Activated T-cell treated with anti-CD3 and anti-CD28 coated beads, Interleukin-2, amount 50 U/mL, for 24 hours (primary cell): ENCODE measurements around the gene SMIM38.
"Not testable (repeated sequence)": the region's sequence is repeated elsewhere in the genome, so short reads cannot be mapped to it uniquely, and the experiment has no call there.

Experiments used
- DNase-seq: peaks from one replicate; pipeline ENCODE4 v3.0.0-alpha.2; 2020
- H3K27ac Mint-ChIP-seq: 2 replicates; pipeline ENCODE4 v1.8.0; 2020; ENCODE audit warnings: mild to moderate bottlenecking, mixed read lengths
- H3K27me3 Mint-ChIP-seq: 2 replicates; pipeline ENCODE4 v1.8.0; 2020; ENCODE audit warnings: mixed read lengths
- H3K36me3 Mint-ChIP-seq: 2 replicates; pipeline ENCODE4 v1.8.0; 2020; ENCODE audit warnings: low read depth, mixed read lengths
- H3K4me1 Mint-ChIP-seq: 2 replicates; pipeline ENCODE4 v1.8.0; 2020; ENCODE audit warnings: low read depth, mixed read lengths
- H3K4me3 Mint-ChIP-seq: 2 replicates; pipeline ENCODE4 v1.8.0; 2020; ENCODE audit warnings: mild to moderate bottlenecking, moderate library complexity, mixed read lengths
- H3K9me3 Mint-ChIP-seq: 2 replicates; pipeline ENCODE4 v1.8.0; 2020; ENCODE audit warnings: mixed read lengths

Gene SMIM38

GRCh38 chr11:69127884-69128283, 27.9 kb upstream of the SMIM38 start:
- no peak overlapping the region for H3K27ac Mint-ChIP-seq
- no peaks in the 10 kb centered on the region for H3K36me3 Mint-ChIP-seq
- DNase-seq, result no peak
- H3K4me1 Mint-ChIP-seq, result peaks cover 26% of the 10 kb centered on the region
- H3K27me3 Mint-ChIP-seq, result no peaks in the 10 kb centered on the region
- no peak overlapping the region for H3K4me3 Mint-ChIP-seq
- H3K9me3 Mint-ChIP-seq, result peaks cover 13% of the 10 kb centered on the region

GRCh38 chr11:69129053-69129452, 26.7 kb upstream of the SMIM38 start:
- Mint-ChIP-seq H3K9me3 (peaks cover 21% of the 10 kb centered on the region), H3K27ac (no peak overlapping the region), H3K36me3 (no peaks in the 10 kb centered on the region), H3K27me3 (no peaks in the 10 kb centered on the region), H3K4me3 (no peak overlapping the region), H3K4me1 (peaks cover 16% of the 10 kb centered on the region)
- no peak for DNase-seq

GRCh38 chr11:69129647-69130046, 26.1 kb upstream of the SMIM38 start:
- Mint-ChIP-seq H3K9me3 (peaks cover 22% of the 10 kb centered on the region), H3K36me3 (no peaks in the 10 kb centered on the region), H3K27me3 (no peaks in the 10 kb centered on the region), H3K4me1 (peaks cover 15% of the 10 kb centered on the region), H3K27ac (no peak overlapping the region), H3K4me3 (no peak overlapping the region)
- no peak for DNase-seq

DNA sequence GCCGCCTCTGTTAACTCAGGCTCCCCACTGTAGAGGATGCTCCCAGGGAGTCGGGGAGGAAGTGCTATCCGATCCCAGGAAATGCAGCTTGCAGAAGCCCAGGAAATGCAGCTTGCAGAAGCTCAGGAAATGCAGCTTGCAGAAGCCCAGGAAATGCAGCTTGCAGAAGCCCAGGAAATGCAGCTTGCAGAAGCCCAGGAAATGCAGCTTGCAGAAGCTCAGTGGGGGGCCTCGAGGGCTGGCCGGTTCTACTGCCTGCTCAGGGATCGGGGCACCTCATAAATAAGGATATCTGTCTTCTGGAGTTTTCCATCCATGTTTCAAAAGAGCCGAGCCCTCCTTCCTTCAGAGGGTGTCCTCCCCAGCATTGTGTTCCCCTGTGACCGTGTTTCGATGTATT, 25.1 kb upstream of the SMIM38 start:
- Mint-ChIP-seq H3K36me3 (no peaks in the 10 kb centered on the region), H3K27me3 (no peaks in the 10 kb centered on the region), H3K9me3 (peaks cover 22% of the 10 kb centered on the region), H3K4me3 (no peak overlapping the region), H3K4me1 (peaks cover 20% of the 10 kb centered on the region), H3K27ac (no peak overlapping the region)
- peak; percentile 24 for DNase-seq

GRCh38 chr11:69131121-69131566, 24.6 kb upstream of the SMIM38 start:
- H3K9me3 Mint-ChIP-seq, result peaks cover 22% of the 10 kb centered on the region
- no peak for DNase-seq
- peaks cover 24% of the 10 kb centered on the region for H3K4me1 Mint-ChIP-seq
- H3K27me3 Mint-ChIP-seq, result no peaks in the 10 kb centered on the region
- no peak overlapping the region for H3K4me3 Mint-ChIP-seq
- no peak overlapping the region for H3K27ac Mint-ChIP-seq
- peaks cover 1% of the 10 kb centered on the region for H3K36me3 Mint-ChIP-seq

DNA sequence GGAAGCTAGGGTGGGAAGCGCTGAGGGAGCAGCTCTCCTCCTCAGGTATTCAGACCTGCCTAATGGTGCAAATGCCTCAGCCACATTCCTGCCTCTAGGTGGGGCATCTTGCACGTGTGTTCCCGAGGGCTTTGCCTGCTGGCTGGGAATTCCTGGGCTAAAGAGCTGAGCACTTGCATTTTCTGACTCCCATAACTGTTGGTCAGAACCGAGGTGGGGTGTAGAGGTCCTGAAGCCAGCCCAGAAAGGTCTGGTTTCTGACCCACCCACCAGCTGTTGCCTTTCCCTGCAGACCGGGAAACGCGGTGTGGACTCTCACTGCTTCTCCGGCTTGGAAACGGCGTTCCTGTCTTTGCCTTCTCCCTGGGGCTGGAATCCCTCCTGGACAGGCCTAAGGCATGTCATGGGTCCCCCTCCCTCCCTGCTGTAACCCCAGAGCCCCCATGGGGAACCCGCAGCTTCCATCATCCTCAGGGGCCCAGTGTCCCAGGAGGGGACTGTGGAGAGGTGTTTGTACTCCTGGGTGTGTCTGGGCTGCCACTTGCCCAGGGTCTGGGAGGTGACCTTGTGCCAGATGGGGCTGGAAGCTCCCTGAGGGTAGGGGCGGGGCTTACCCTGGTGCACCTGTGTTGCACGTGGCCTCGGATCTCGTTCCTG, 24.0 kb upstream of the SMIM38 start:
- Mint-ChIP-seq H3K9me3 (peaks cover 22% of the 10 kb centered on the region), H3K27ac (no peak overlapping the region), H3K36me3 (peaks cover 4% of the 10 kb centered on the region), H3K4me3 (no peak overlapping the region), H3K27me3 (no peaks in the 10 kb centered on the region), H3K4me1 (peaks cover 28% of the 10 kb centered on the region)
- DNase-seq, result no peak

DNA sequence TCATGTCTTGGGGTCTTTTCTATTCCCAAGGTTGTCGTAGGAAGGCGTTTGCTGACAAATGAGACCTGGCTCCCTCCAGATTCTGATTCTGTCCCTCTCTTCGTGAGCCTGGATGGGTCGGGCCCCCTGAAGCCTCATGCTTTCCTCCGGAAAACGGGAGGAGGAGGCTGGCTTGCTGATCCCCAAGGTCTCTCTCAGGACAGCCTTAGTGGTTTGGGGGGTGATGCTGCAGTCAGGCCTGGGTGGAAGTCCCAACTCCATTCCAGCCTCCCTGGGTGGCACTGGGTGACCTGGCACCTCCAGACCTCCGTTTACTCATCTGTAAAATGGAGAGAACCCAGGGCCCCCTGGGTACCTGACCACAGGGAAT, 23.4 kb upstream of the SMIM38 start:
- Mint-ChIP-seq H3K27ac (no peak overlapping the region), H3K4me1 (peaks cover 29% of the 10 kb centered on the region)

DNA sequence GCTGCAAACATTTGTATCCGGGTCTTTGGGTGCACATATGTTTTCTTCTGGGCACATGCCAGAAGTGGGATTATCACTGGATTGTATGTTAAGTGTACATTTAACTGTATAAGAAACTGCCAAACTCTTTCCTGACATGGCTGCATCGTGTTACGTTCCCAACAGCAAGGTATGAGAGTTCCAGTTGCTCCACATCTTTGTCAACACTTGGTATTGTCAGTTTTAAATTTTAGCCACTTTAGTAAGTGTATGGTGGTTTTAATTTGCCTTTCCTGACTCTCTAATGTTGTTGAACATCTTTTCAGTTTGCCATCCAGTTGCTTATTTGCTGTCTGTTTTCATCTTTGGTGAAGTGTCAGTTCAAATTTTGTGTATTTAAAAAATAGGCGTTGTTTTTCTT, 22.5 kb upstream of the SMIM38 start:
- H3K36me3 Mint-ChIP-seq, result peaks cover 4% of the 10 kb centered on the region
- peaks cover 31% of the 10 kb centered on the region for H3K4me1 Mint-ChIP-seq
- DNase-seq, result no peak
- no peaks in the 10 kb centered on the region for H3K27me3 Mint-ChIP-seq
- H3K4me3 Mint-ChIP-seq, result no peak overlapping the region
- H3K9me3 Mint-ChIP-seq, result peaks cover 15% of the 10 kb centered on the region
- no peak overlapping the region for H3K27ac Mint-ChIP-seq

More for the DNA sequence above, 23.4 kb upstream of the SMIM38 start:
- Mint-ChIP-seq H3K27me3 (no peaks in the 10 kb centered on the region), H3K36me3 (peaks cover 4% of the 10 kb centered on the region), H3K4me3 (no peak overlapping the region), H3K9me3 (peaks cover 22% of the 10 kb centered on the region)
- no peak for DNase-seq

DNA sequence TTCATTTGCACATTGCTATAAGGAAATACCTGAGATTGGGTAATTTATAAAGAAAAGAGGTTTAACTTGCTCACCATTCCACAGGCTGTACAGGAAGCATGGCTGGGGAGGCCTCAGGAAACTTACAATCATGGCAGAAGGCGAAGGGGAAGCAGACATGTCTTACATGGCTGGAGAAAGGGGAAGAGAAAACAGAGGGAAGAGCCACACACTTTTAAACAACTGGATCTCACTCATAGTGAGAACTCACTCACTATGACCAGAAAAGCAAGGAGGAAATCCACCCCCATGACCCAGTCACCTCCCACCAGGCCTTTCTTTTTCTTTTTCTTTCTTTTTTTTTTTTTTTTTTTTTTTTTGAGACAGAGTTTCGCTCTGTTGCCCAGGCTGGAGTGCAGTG, 21.6 kb upstream of the SMIM38 start:
- DNase-seq, H3K27me3 Mint-ChIP-seq, H3K4me3 Mint-ChIP-seq, H3K36me3 Mint-ChIP-seq: not testable (repeated sequence)
- peaks cover 31% of the 10 kb centered on the region for H3K4me1 Mint-ChIP-seq
- H3K27ac Mint-ChIP-seq, result peak overlapping the region; percentile 31
- H3K9me3 Mint-ChIP-seq, result peaks cover 10% of the 10 kb centered on the region

GRCh38 chr11:69134957-69135356, 20.8 kb upstream of the SMIM38 start:
- H3K4me3 Mint-ChIP-seq, result no peak overlapping the region
- DNase-seq, result no peak
- H3K27me3 Mint-ChIP-seq, result no peaks in the 10 kb centered on the region
- H3K27ac Mint-ChIP-seq, result no peak overlapping the region
- H3K36me3 Mint-ChIP-seq, result peaks cover 4% of the 10 kb centered on the region
- H3K4me1 Mint-ChIP-seq, result peaks cover 31% of the 10 kb centered on the region
- peaks cover 10% of the 10 kb centered on the region for H3K9me3 Mint-ChIP-seq

DNA sequence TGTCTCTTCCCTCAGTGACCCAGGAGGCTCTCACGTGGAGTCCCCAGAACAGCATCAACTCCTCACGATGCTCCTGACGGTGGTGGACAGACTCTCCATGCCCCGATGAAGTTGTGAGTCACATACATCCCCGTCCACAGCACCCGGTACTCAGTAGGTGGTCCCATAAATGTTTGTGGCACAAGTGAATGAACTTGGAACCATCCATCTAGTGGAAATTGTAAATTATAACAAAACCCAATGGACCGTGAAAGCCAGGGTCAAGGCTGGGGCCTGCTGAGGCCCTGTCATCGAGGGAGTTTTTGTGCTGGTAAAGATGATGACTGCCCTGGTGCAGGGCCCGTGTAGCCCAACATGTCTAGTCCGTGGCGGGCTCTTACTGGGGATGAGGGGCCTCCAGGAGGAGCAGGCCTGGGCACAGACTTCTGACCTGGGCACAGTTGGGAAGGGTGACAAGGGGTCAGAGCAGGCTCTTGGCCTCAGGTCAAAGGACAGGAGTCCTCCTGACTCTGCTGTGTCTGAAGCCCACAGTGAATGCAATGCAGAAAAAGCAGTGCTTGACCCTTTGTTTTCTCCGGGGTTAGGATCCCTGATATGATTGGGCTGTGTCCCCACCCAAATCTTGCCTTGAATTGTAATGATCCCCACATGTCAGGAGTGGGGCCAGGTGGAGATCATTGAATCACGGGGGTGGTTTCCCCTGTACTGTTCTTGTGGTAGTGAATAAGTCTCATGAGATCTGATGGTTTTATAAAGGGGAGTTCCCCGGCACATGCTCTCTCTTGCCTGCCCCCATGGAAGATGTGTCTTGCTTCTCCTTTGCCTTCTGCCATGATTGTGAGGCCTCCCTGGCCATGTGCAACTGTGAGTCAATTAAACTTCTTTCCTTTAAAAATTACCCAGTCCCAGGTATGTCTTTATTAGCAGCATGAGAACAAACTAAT, 20.0 kb upstream of the SMIM38 start:
- Mint-ChIP-seq H3K27ac (no peak overlapping the region), H3K9me3 (peaks cover 10% of the 10 kb centered on the region), H3K4me3 (no peak overlapping the region), H3K27me3 (no peaks in the 10 kb centered on the region), H3K36me3 (peaks cover 4% of the 10 kb centered on the region), H3K4me1 (peaks cover 29% of the 10 kb centered on the region)
- peak; percentile 28 for DNase-seq

DNA sequence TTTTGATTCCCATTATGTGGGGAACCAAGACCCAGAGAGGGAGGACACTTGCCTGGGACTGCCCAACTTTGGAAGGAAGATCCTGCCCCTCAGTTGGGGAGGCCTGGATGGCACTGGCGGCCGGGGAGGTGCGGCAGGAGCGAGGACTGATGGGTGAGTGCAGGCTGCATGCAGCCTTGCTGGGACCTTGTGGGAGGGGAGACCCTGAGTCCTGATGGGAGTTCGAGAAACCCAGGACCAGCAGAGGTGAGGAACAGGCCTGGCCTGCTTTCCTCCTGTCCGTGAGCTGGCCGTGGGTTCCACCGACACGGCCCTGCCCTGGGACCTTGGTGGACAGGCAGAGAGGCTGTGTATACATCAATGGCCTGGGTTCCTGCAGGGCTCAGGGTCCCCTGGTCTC, 19.3 kb upstream of the SMIM38 start:
- H3K27me3 Mint-ChIP-seq, result no peaks in the 10 kb centered on the region
- H3K4me3 Mint-ChIP-seq, result no peak overlapping the region
- DNase-seq, result peak; percentile 17
- H3K9me3 Mint-ChIP-seq, result peaks cover 10% of the 10 kb centered on the region
- H3K4me1 Mint-ChIP-seq, result peaks cover 25% of the 10 kb centered on the region
- H3K27ac Mint-ChIP-seq, result no peak overlapping the region
- peaks cover 4% of the 10 kb centered on the region for H3K36me3 Mint-ChIP-seq

DNA sequence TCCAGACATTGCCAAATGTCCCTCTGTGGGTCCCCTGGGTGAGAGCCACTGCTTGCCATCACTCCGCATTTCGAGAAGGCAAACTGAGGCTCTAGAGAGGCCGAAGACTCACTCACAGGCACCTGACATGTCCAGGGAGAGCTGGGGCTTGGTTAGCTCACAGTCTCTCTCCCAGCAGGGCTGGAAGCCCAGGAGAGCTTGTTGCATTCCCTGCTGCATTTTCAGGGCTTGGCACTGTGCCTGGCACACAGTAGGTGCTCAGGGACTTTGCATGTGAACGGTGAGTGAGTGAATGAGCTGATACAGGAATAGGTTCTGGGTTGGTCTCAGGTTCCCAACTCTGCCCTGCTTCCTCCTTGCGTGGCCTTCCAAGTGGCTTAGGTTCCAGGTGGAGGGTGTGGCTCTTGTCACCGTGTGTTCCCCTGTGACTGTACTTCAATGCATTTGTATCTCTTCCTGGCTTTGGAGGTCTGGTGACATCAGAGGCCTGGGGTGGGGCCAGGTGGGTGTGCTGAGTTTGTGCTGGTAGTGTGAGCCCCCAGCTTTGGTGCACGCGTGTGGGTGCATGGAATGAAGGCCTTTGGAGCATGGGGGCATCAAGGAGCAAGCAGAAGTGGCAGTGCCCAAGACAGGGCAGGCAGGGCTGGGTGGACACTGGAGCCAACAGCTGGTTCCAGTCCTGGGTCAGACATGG, 18.4 kb upstream of the SMIM38 start:
- no peak overlapping the region for H3K27ac Mint-ChIP-seq
- H3K36me3 Mint-ChIP-seq, result peaks cover 4% of the 10 kb centered on the region
- DNase-seq, result peak; percentile 17
- no peaks in the 10 kb centered on the region for H3K27me3 Mint-ChIP-seq
- peaks cover 11% of the 10 kb centered on the region for H3K9me3 Mint-ChIP-seq
- H3K4me1 Mint-ChIP-seq, result peaks cover 27% of the 10 kb centered on the region
- H3K4me3 Mint-ChIP-seq, result no peak overlapping the region

- peaks cover 11% of the 10 kb centered on the region for H3K9me3 Mint-ChIP-seq
- H3K27ac Mint-ChIP-seq, result no peak overlapping the region
- DNase-seq, result no peak
- no peak overlapping the region for H3K4me3 Mint-ChIP-seq
- peaks cover 4% of the 10 kb centered on the region for H3K36me3 Mint-ChIP-seq
- no peaks in the 10 kb centered on the region for H3K27me3 Mint-ChIP-seq
- peaks cover 27% of the 10 kb centered on the region for H3K4me1 Mint-ChIP-seq
Measured at GRCh38 chr11:69138265-69138664, 17.5 kb upstream of the SMIM38 start.
